Upper lobe of right lung (tissue), 1 donor: ENCODE data around the gene DPEP3. TPM values are rescaled to one million over a fixed set of nuclear protein-coding genes. Genes with fewer than 3 reads are reported as not detected.
"Not testable (repeated sequence)": the region's sequence is repeated elsewhere in the genome, so short reads cannot be mapped to it uniquely, and the experiment has no call there.

Experiments used
- ATAC-seq: fragments of 200-7000 bp; cut with Tn5 transposase; one replicate; pipeline ENCODE4 v1.9.1; 2020; ENCODE audit warnings: mild to moderate bottlenecking, moderate library complexity
- DNase-seq: peaks from one replicate; pipeline ENCODE4 v3.0.0-alpha.2; 2020
- H3K27ac ChIP-seq: fragments of 200-600 bp; one replicate; pipeline ENCODE4 v1.8.0; 2022
- H3K27me3 ChIP-seq: fragments of 200-600 bp; one replicate; pipeline ENCODE4 v1.8.0; 2022; ENCODE audit warnings: mild to moderate bottlenecking
- H3K36me3 ChIP-seq: fragments of 200-600 bp; one replicate; pipeline ENCODE4 v1.8.0; 2022
- H3K4me1 ChIP-seq: fragments of 200-600 bp; one replicate; pipeline ENCODE4 v1.8.0; 2022
- H3K4me3 ChIP-seq: fragments of 200-600 bp; one replicate; pipeline ENCODE4 v1.8.0; 2022; ENCODE audit warnings: mild to moderate bottlenecking
- H3K9me3 ChIP-seq: fragments of 200-600 bp; one replicate; pipeline ENCODE4 v1.8.0; 2022
- CTCF ChIP-seq: fragments of 200-600 bp; IDR thresholded peaks from one replicate; pipeline ENCODE4 v1.8.0; 2022; ENCODE audit warnings: antibody characterized with exemption
- intact Hi-C: fragments of 100-400 bp; cut with DNase I; formaldehyde crosslinking; loops from one replicate; pipeline ENCODE4 v1.11.0; 2022
- total RNA-seq: library from RNA; stranded (reverse); fragmentation: NEBNext Ultra II Directional; extraction: Animal tissue kit (Norgen Biotek cat#: 25700); gene quantifications from one replicate; pipeline ENCODE4 v1.2.1, GENCODE V29; 2021
- donor health status: DM: no; HTN: yes; CAD: no; lungs with severe emphysema.

Gene DPEP3
- total RNA-seq, 1 donor from 2014 or later, result not detected

- Histone ChIP-seq H3K4me1 (no peaks in the 10 kb centered on the region), H3K4me3 (no peak overlapping the region), H3K9me3 (no peaks in the 10 kb centered on the region), H3K27me3 (no peaks in the 10 kb centered on the region), H3K36me3 (no peaks in the 10 kb centered on the region), H3K27ac (no peak overlapping the region)
- intact Hi-C loops, result no loop called here
- DNase-seq, result no peak
- no peak for ATAC-seq
- TF ChIP-seq CTCF, result no peak
These were observed 2.7 kb downstream of the DPEP3 start for GRCh38 chr16:67977469-67978227.

- Histone ChIP-seq H3K27me3 (no peaks in the 10 kb centered on the region), H3K36me3 (no peaks in the 10 kb centered on the region), H3K4me1 (no peaks in the 10 kb centered on the region), H3K4me3 (no peak overlapping the region), H3K27ac (no peak overlapping the region), H3K9me3 (no peaks in the 10 kb centered on the region)
- intact Hi-C loops, result no loop called here
- DNase-seq (no peak), ATAC-seq (no peak)
- TF ChIP-seq CTCF, result no peak
These were observed 3.3 kb downstream of the DPEP3 start for GRCh38 chr16:67977005-67977404.

- intact Hi-C loops, result no loop called here
- Histone ChIP-seq H3K36me3 (no peaks in the 10 kb centered on the region), H3K27me3 (no peaks in the 10 kb centered on the region)
These were observed 4.1 kb downstream of the DPEP3 start for GRCh38 chr16:67976205-67976604.

GRCh38 chr16:67975321-67976105, 4.8 kb downstream of the DPEP3 start:
- intact Hi-C loops, result no loop called here
- no peak overlapping the region for H3K27ac ChIP-seq
- H3K27me3 ChIP-seq, result no peaks in the 10 kb centered on the region
- no peak overlapping the region for H3K4me3 ChIP-seq
- TF ChIP-seq CTCF, result no peak
- ATAC-seq (no peak), DNase-seq (no peak)
- no peaks in the 10 kb centered on the region for H3K9me3 ChIP-seq
- H3K36me3 ChIP-seq, result no peaks in the 10 kb centered on the region
- H3K4me1 ChIP-seq, result no peaks in the 10 kb centered on the region

More at GRCh38 chr16:67976205-67976604, 4.1 kb downstream of the DPEP3 start:
- Histone ChIP-seq H3K27ac (no peak overlapping the region), H3K9me3 (no peaks in the 10 kb centered on the region), H3K4me3 (no peak overlapping the region), H3K4me1 (no peaks in the 10 kb centered on the region)
- ATAC-seq, result no peak
- no peak for TF ChIP-seq CTCF
- DNase-seq, result no peak

- ATAC-seq, H3K9me3 ChIP-seq, H3K4me3 ChIP-seq, H3K27me3 ChIP-seq, DNase-seq, H3K36me3 ChIP-seq, H3K4me1 ChIP-seq, H3K27ac ChIP-seq, intact Hi-C loops: not testable (repeated sequence)
These were observed 8.0 kb downstream of the DPEP3 start for GRCh38 chr16:67972285-67972684.

- H3K36me3 ChIP-seq, result no peaks in the 10 kb centered on the region
- H3K27me3 ChIP-seq, result no peaks in the 10 kb centered on the region
- ATAC-seq, result no peak
- H3K9me3 ChIP-seq, result no peaks in the 10 kb centered on the region
- H3K4me3 ChIP-seq, result no peak overlapping the region
- DNase-seq, result no peak
- H3K27ac ChIP-seq, result no peak overlapping the region
- H3K4me1 ChIP-seq, result peaks cover 15% of the 10 kb centered on the region
- intact Hi-C loops, result no loop called here
- TF ChIP-seq CTCF, result no peak
These were observed 9.2 kb downstream of the DPEP3 start for GRCh38 chr16:67971111-67971510.
